Pancreas (tissue), 10 donors: ENCODE results near the gene C1orf105. TPM values are rescaled to one million over a fixed set of nuclear protein-coding genes. Genes with fewer than 3 reads are reported as not detected.

Experiments used
- ATAC-seq, 4 donors: fragments of 200-7000 bp; cut with Tn5 transposase; one replicate each; pipeline versions ENCODE4 v1.8.0 to v1.9.1; 2020; ENCODE audit warnings: mild to moderate bottlenecking in 4 of 4, moderate library complexity in 4 of 4
- DNase-seq, 6 donors: peaks; one replicate each; pipeline ENCODE4 v3.0.0-alpha.2; 2020
- FAIRE-seq: peaks from 2 replicates; lab custom pipeline; 2012; peaks lifted over from hg19 to GRCh38; lab: Jason Lieb, UNC
- H3K27ac ChIP-seq, 4 donors: fragments of 200-600 bp; sonication (generic); 1 replicate in 3 of 4; 2 replicates in 1 of 4; pipeline versions ENCODE4 v1.5.0 to v1.8.0; 2020
- H3K27me3 ChIP-seq, 4 donors: fragments of 200-600 bp; one replicate each; pipeline ENCODE4 v1.8.0; 2021
- H3K36me3 ChIP-seq, 3 donors: fragments of 200-600 bp; sonication (generic) in 1 of 3; one replicate each; pipeline versions ENCODE4 v1.5.0 to v1.8.0; 2020 to 2021
- H3K4me1 ChIP-seq, 3 donors: fragments of 200-600 bp; one replicate each; pipeline ENCODE4 v1.8.0; 2021
- H3K4me3 ChIP-seq, 4 donors: fragments of 200-600 bp; sonication (generic) in 2 of 4; one replicate each; pipeline versions ENCODE4 v1.5.0 to v1.8.0; 2020 to 2021
- H3K9me3 ChIP-seq, 4 donors: fragments of 200-600 bp; one replicate each; pipeline ENCODE4 v1.8.0; 2021
- WGBS, 2 donors: extraction: QIAGEN DNeasy Blood & Tissue Kit; methylation state at CpG; one replicate each; pipeline ENCODE4 v1.1.7; 2013; 5-methylcytosine and 5-hydroxymethylcytosine counted together
- intact Hi-C, 3 donors: fragments of 100-400 bp; cut with DNase I; formaldehyde crosslinking; loops; one replicate each; pipeline versions ENCODE4 v1.11.1 to v1.14.2; 2022
- polyA plus RNA-seq, 2 donors: library from polyadenylated mRNA; stranded (reverse); fragments of 200-250 nt; gene quantifications; one replicate each; pipeline ENCODE4 v1.2.3, GENCODE V29; 2013
- total RNA-seq, 6 donors: library from RNA; stranded (reverse); fragmentation: NEBNext Ultra II Directional in 4 of 6; extraction: Animal tissue kit (Norgen Biotek cat#: 25700) in 4 of 6; gene quantifications; one replicate each; pipeline versions ENCODE4 v1.2.1 to v1.2.4, GENCODE V29; 2021 to 2023
- TF ChIP-seq, protein P1 (sequence below), 4 donors: fragments of 200-600 bp; sonication (generic) in 3 of 4; IDR thresholded peaks; one replicate each; pipeline versions ENCODE4 v1.5.0 to v1.8.0; 2021; ENCODE audit warnings: antibody characterized with exemption in 4 of 4
- donor health status: healthy with polysubstance abuse.
- donor health status: DM: no; HTN: no; CAD: no; lungs with moderate emphysema.
- donor health status: DM: no; HTN: no; CAD: no.
- donor health status: control.
- donor health status: control.
- donor health status: Bipolar disorder and iron deficiency.
- donor health status: DM: yes; HTN: yes; CAD: no.
- donor health status: DM: no; HTN: no; CAD: no.
- donor health status: DM: no; HTN: no; CAD: no.
- donor health status: DM: yes; HTN: yes; CAD: no.

Gene C1orf105
- total and polyA plus RNA-seq, 8 donors: not detected

DNA sequence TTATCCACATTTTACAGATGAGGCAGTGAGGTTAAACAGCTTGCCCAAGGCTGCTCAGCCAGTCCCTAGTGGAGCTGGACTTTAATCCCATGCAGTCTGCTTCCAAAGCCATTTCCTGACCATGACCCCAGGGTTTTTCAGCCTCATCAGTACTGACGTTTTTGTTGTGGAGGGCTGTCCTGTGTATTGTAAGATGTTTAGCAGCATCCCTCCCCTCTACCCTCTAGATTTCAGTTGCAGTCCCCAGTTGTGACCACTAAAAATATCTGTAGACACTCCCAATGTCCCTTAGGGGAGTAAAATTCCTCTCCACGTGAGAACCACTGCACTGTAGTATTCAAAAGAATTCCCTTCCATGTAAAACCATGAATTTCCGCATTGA is 30.2 kb upstream of the C1orf105 start:
- DNase-seq: no peak
- Histone ChIP-seq H3K4me1 (no peaks in the 10 kb centered on the region), H3K4me3 (no peak overlapping the region), H3K27ac (peak overlapping the region in 2 of 4 donors; percentile 37 to 42), H3K36me3 (no peaks in the 10 kb centered on the region), H3K27me3 (no peaks in the 10 kb centered on the region), H3K9me3 (no peaks in the 10 kb centered on the region)
- TF ChIP-seq, protein P1, sequence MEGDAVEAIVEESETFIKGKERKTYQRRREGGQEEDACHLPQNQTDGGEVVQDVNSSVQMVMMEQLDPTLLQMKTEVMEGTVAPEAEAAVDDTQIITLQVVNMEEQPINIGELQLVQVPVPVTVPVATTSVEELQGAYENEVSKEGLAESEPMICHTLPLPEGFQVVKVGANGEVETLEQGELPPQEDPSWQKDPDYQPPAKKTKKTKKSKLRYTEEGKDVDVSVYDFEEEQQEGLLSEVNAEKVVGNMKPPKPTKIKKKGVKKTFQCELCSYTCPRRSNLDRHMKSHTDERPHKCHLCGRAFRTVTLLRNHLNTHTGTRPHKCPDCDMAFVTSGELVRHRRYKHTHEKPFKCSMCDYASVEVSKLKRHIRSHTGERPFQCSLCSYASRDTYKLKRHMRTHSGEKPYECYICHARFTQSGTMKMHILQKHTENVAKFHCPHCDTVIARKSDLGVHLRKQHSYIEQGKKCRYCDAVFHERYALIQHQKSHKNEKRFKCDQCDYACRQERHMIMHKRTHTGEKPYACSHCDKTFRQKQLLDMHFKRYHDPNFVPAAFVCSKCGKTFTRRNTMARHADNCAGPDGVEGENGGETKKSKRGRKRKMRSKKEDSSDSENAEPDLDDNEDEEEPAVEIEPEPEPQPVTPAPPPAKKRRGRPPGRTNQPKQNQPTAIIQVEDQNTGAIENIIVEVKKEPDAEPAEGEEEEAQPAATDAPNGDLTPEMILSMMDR (IDR thresholded peaks at IDR 0.05): no peak
- WGBS, 2 donors: 38 to 72% methylated on average over 3 of the region's 3 CpGs
- FAIRE-seq: no peak
- intact Hi-C loops: no loop called here
- ATAC-seq: peak in 1 of 4 donors; percentile 18

DNA sequence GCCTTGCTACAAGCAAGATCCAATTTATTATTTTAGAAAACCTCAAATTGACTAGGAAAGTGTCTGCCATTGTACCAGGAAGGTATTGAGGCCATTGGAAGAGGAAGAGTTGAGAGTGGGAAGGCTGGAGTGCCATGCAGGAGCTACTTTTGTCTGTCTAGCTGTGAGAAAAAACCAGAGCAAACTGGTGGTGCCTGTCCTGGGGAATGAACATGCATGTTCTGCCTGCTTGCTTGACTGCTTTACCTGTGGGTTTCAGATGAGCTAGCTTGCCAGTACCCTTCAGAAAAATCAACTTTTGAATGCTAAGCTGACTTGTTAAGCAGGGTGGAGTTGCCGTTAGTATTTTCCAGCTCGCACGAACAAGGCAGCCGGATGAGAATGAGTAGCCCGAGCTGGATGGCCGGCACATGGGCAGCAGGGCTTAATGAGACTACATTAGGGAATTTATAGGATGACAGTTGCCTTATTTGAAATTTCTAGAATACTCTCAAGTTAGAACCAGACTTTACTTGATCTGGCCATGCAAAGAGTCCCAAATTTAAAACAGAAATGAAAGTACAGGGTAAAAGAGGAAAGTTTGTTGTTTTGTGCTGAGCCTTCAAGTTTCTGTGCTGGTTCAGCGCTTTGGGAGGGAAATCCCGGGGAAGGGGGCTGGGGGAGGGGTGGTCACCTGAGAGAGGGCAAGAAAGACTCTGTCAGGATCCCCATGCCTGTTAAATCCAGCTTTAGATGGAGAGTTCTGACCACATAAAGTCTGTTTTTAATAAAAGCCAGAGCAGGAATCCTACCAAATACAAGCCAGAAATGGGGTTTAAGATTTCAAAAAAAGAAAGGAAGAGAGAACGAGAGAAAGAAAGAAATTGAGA is 29.6 kb upstream of the C1orf105 start:
- no peaks in the 10 kb centered on the region for H3K9me3 ChIP-seq
- DNase-seq (peak in 1 of 6 donors; percentile 37), FAIRE-seq (no peak), ATAC-seq (peak in 2 of 4 donors; percentile 27 to 58)
- H3K4me1 ChIP-seq: no peaks in the 10 kb centered on the region
- TF ChIP-seq, protein P1 (IDR thresholded peaks at IDR 0.05): no peak
- H3K27me3 ChIP-seq: no peaks in the 10 kb centered on the region
- peak overlapping the region in 2 of 4 donors; percentile 37 to 42 for H3K27ac ChIP-seq
- no peak overlapping the region for H3K4me3 ChIP-seq
- WGBS, 2 donors: 85 to 86% methylated on average over 9 of the region's 9 CpGs
- H3K36me3 ChIP-seq: no peaks in the 10 kb centered on the region
- intact Hi-C loops: no loop called here

DNA sequence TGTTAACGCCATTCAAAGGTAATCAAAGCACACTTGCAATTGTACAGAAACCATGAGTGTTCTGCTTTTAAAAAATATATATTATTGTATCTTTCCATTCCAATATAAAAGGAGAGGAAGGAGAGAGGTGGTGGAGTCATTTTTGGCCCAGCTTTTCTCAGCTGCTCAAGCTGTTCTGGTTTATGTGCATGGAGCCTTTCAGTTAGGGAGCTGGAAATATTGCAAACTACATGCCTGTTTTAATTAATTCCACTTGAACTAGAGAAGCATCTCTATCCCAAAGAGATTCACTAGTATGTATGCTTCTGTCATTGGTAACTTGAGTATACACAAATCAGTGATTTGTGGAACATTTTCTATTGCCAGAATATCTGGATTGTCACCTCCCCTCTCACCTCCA is 28.5 kb upstream of the C1orf105 start:
- Histone ChIP-seq H3K27me3 (no peaks in the 10 kb centered on the region), H3K9me3 (no peaks in the 10 kb centered on the region), H3K4me1 (no peaks in the 10 kb centered on the region), H3K27ac (no peak overlapping the region), H3K36me3 (no peaks in the 10 kb centered on the region), H3K4me3 (no peak overlapping the region)
- no peak for ATAC-seq
- 96 to 98% methylated on average over 1 of the region's 1 CpG for WGBS, 2 donors
- FAIRE-seq: no peak
- intact Hi-C loops: no loop called here
- TF ChIP-seq, protein P1 (IDR thresholded peaks at IDR 0.05): no peak
- no peak for DNase-seq

DNA sequence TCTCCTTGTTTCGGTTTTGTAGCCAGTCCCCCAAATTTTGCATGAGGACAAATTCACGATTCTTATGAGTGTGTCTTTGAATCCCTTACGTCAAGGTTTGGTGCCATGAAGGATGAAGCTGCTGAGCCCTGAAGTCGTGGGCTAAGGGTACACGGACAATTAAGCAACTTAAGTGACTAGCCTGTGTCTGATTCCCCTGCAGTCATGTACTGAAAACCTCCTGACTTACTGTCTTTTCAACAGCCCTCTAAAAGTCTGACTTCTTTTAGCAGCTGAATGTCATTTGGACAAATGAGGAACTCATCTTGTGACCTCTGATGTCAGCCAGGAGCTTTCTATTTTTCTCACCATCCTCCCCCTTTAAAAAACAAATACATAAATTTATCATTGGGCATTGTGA is 27.1 kb upstream of the C1orf105 start:
- H3K4me3 ChIP-seq: no peak overlapping the region
- DNase-seq (no peak), FAIRE-seq (no peak), ATAC-seq (peak in 2 of 4 donors; percentile 59 to 65)
- no peaks in the 10 kb centered on the region for H3K4me1 ChIP-seq
- TF ChIP-seq, protein P1 (IDR thresholded peaks at IDR 0.05): no peak
- 87 to 93% methylated on average over 5 of the region's 5 CpGs for WGBS, 2 donors
- H3K27ac ChIP-seq: peak overlapping the region in 1 of 4 donors; percentile 42
- intact Hi-C loops: no loop called here
- H3K36me3 ChIP-seq: no peaks in the 10 kb centered on the region
- no peaks in the 10 kb centered on the region for H3K27me3 ChIP-seq
- H3K9me3 ChIP-seq: no peaks in the 10 kb centered on the region
